ENCODE data around the gene EML6.
"Not testable (repeated sequence)": the region's sequence is repeated elsewhere in the genome, so short reads cannot be mapped to it uniquely, and the experiment has no call there.

- TF ChIP-seq CTCF, POLR2A (IDR thresholded peaks at IDR 0.05): not testable (repeated sequence)
These were observed 118.0 kb downstream of the EML6 start for GRCh38 chr2:54841500-54841899.
